WTC11 (cell line): ENCODE results near the gene RNASE12. TPM values are rescaled to one million over a fixed set of nuclear protein-coding genes. Genes with fewer than 3 reads are reported as not detected.
"Not testable (repeated sequence)": the region's sequence is repeated elsewhere in the genome, so short reads cannot be mapped to it uniquely, and the experiment has no call there.

Experiments used
- ATAC-seq: fragments of 200-7000 bp; cut with Tn5 transposase; 2 replicates; pipeline ENCODE4 v1.10.0; 2021; ENCODE audit warnings: mild to moderate bottlenecking, moderate library complexity
- CTCF ChIA-PET: fragments of 300-600 bp; sonication (Branson Sonifier 250); formaldehyde crosslinking; loops from one replicate; lab custom pipeline; 2021; ENCODE audit warnings: antibody characterized with exemption; lab: Charles Lee
- POLR2A ChIA-PET: fragments of 350-600 bp; sonication (Branson Sonifier 250); formaldehyde crosslinking; loops from one replicate; lab custom pipeline; 2021; ENCODE audit warnings: antibody characterized with exemption; lab: Charles Lee
- DNase-seq: peaks from one replicate; pipeline ENCODE4 v3.0.0; 2021; ENCODE audit warnings: low spot score
- H3K27ac Mint-ChIP-seq: 2 replicates; pipeline ENCODE4 v1.8.0; 2021; ENCODE audit warnings: mixed read lengths
- H3K27me3 Mint-ChIP-seq: 2 replicates; pipeline ENCODE4 v1.8.0; 2021; ENCODE audit warnings: low read depth, mild to moderate bottlenecking, moderate library complexity, mixed read lengths
- H3K36me3 Mint-ChIP-seq: 2 replicates; pipeline ENCODE4 v1.8.0; 2021; ENCODE audit warnings: mixed read lengths
- H3K4me1 Mint-ChIP-seq: 2 replicates; pipeline ENCODE4 v1.8.0; 2022; ENCODE audit warnings: mixed read lengths
- H3K4me3 Mint-ChIP-seq: 2 replicates; pipeline ENCODE4 v1.8.0; 2021; ENCODE audit warnings: mild to moderate bottlenecking, moderate library complexity, mixed read lengths
- H3K9me3 Mint-ChIP-seq: 2 replicates; pipeline ENCODE4 v1.8.0; 2021; ENCODE audit warnings: mixed read lengths
- ATF1 ChIP-seq: sonication (generic); formaldehyde crosslinking; IDR thresholded peaks from 2 replicates; pipeline ENCODE4 v1.8.1; 2023; ENCODE audit warnings: mild to moderate bottlenecking, moderate library complexity, missing genetic modification reagents
- CBFB ChIP-seq: sonication (generic); formaldehyde crosslinking; IDR thresholded peaks from 2 replicates; pipeline ENCODE4 v1.8.1; 2022; ENCODE audit warnings: mild to moderate bottlenecking, low read depth, missing genetic modification reagents
- E2F5 ChIP-seq: sonication (generic); formaldehyde crosslinking; IDR thresholded peaks from 2 replicates; pipeline ENCODE4 v1.8.1; 2022; ENCODE audit warnings: mild to moderate bottlenecking, moderate library complexity, missing genetic modification reagents
- FOXJ3 ChIP-seq: sonication (generic); formaldehyde crosslinking; IDR thresholded peaks from 2 replicates; pipeline ENCODE4 v1.9.0; 2021; ENCODE audit warnings: missing genetic modification reagents, mild to moderate bottlenecking, borderline replicate concordance
- JUN ChIP-seq: sonication (generic); formaldehyde crosslinking; IDR thresholded peaks from 2 replicates; pipeline ENCODE4 v1.8.0; 2023; ENCODE audit warnings: mild to moderate bottlenecking, missing genetic modification reagents
- KAT7 ChIP-seq: sonication (generic); formaldehyde crosslinking; IDR thresholded peaks from 2 replicates; pipeline ENCODE4 v1.8.1; 2023; ENCODE audit warnings: missing genetic modification reagents, mild to moderate bottlenecking, borderline replicate concordance
- MXD4 ChIP-seq: fragments of 250-450 bp; sonication (Bioruptor Pico); IDR thresholded peaks from 2 replicates; pipeline ENCODE4 v1.8.0; 2021; ENCODE audit warnings: mild to moderate bottlenecking, moderate library complexity, borderline replicate concordance
- PRRX2 ChIP-seq: fragments of 250-450 bp; sonication (Bioruptor Pico); IDR thresholded peaks from 2 replicates; pipeline ENCODE4 v1.8.0; 2021; ENCODE audit warnings: mild to moderate bottlenecking
- TEAD1 ChIP-seq: sonication (generic); formaldehyde crosslinking; IDR thresholded peaks from 2 replicates; pipeline ENCODE4 v1.8.0; 2022; ENCODE audit warnings: mild to moderate bottlenecking, missing genetic modification reagents
- USF1 ChIP-seq: sonication (generic); formaldehyde crosslinking; IDR thresholded peaks from 2 replicates; pipeline ENCODE4 v1.8.0; 2022; ENCODE audit warnings: mild to moderate bottlenecking, missing genetic modification reagents
- USF2 ChIP-seq: sonication (generic); formaldehyde crosslinking; IDR thresholded peaks from 2 replicates; pipeline ENCODE4 v1.8.1; 2023; ENCODE audit warnings: mild to moderate bottlenecking, missing genetic modification reagents, moderate library complexity
- ZNF232 ChIP-seq: sonication (generic); formaldehyde crosslinking; IDR thresholded peaks from 2 replicates; pipeline ENCODE4 v1.8.0; 2022; ENCODE audit warnings: mild to moderate bottlenecking, missing genetic modification reagents
- ZNF317 ChIP-seq: sonication (generic); formaldehyde crosslinking; IDR thresholded peaks from 2 replicates; pipeline ENCODE4 v1.8.1; 2023; ENCODE audit warnings: low read depth, mild to moderate bottlenecking, moderate library complexity, missing genetic modification reagents, borderline replicate concordance
- ZNF532 ChIP-seq: fragments of 250-450 bp; sonication (Bioruptor Pico); IDR thresholded peaks from 2 replicates; pipeline ENCODE4 v1.9.0; 2021; ENCODE audit warnings: mild to moderate bottlenecking, borderline replicate concordance
- total RNA-seq: library from RNA; stranded (reverse); gene quantifications from 3 replicates; pipeline ENCODE4 v1.2.3, GENCODE V29; 2021
- TF ChIP-seq, protein P1 (sequence below): fragments of 250-450 bp; sonication (Bioruptor Pico); IDR thresholded peaks from 2 replicates; pipeline ENCODE4 v1.8.0; 2021; ENCODE audit warnings: mild to moderate bottlenecking
- TF ChIP-seq, protein P2 (sequence below): sonication (generic); formaldehyde crosslinking; IDR thresholded peaks from 2 replicates; pipeline ENCODE4 v1.8.1; 2022; ENCODE audit warnings: low read depth, missing genetic modification reagents, borderline replicate concordance

Gene RNASE12
- total RNA-seq, 1 experiment from 2014 or later, result not detected

DNA sequence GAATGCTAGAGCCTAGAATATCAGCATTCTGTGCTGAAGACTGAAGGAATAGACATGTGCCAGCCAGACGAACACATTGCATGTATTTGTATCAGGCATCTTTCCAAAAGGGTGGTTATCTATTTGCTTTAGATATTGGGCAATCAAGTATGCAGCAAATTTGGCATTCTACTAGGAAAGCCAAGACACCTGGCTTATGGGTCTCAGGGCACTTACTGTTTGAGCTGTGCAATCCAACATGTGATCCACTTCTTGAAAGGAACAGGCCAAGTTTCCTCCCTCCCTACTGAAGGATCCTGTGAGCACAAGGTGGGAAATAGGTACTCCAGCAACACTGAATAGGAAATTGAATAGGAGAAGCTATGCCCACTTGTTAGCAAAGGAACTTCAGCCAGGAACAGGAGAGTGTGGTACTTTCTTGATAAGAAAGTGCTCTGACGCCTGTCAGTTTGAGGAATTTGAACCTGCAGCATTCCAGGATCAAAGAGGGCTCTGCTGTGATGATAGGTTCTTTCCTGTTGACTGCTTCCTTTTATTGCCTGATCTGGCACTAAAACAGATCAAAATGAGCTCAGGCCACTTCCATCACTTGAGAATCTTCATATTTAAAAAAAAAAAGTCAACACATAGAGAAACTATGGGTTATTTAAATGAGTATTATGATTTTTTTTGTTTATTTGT, 29.8 kb upstream of the RNASE12 start (continued):
- TF ChIP-seq ZNF532 (CRISPR knock-in tag), result no peak

DNA sequence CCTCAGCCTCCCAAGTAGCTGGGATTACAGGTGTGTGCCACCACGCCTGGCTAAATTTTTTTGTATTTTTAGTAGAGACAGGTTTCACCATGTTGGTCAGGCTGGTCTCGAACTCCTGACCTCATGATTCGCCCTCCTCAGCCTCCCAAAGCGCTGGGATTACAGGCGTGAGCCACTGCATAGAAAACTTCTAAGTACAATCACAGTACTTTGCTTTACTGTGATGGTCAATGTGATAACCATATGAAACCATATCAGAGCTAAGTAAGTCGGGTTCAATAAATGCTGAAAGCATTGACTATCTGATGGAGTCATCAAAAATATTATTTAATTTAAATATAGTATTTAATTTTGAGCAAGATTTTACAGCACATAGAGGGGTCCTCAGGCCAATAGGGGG, 28.5 kb upstream of the RNASE12 start:
- not testable (repeated sequence) for ATAC-seq, H3K4me3 Mint-ChIP-seq, H3K27me3 Mint-ChIP-seq, H3K36me3 Mint-ChIP-seq, DNase-seq, H3K27ac Mint-ChIP-seq, H3K9me3 Mint-ChIP-seq
- CTCF ChIA-PET, result interaction anchor here (0.8 to 1.8 kb wide), 3 partner anchors 38 to 351 kb away, joined by 3 to 7 read pairs (median 4); no protein-coding TSS in a partner anchor
- POLR2A ChIA-PET, result interaction anchor here (0.7 kb wide), 1 partner anchor 1272 kb away, joined by 3 read pairs; no protein-coding TSS in a partner anchor
- H3K4me1 Mint-ChIP-seq, result peaks cover 22% of the 10 kb centered on the region

DNA sequence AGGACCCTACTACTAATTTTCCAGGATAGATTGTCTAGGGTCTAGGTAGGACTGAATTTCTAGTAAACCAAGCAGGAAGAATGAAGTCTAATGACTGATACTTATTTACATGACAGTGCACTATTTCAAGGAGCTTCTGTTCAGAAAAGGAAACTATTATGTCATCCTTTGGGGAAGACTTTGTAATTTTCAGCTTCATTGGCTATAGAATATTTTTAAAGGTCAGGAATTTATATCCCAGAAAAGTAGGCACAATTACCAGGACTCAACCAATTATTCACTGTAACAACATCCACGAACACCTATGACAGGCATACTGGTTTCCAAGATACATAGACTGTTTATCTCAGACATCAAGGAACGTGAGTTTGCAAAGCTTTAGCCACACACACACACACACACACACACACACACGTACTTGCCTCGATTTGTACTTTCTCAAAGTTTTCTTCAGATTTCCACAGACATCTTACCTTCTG, 27.1 kb upstream of the RNASE12 start:
- ATAC-seq (no peak), DNase-seq (no peak)
- Mint-ChIP-seq H3K9me3 (no peaks in the 10 kb centered on the region), H3K4me1 (peaks cover 17% of the 10 kb centered on the region), H3K36me3 (no peaks in the 10 kb centered on the region), H3K4me3 (no peak overlapping the region), H3K27ac (no peak overlapping the region), H3K27me3 (peaks cover 5% of the 10 kb centered on the region)
- CTCF ChIA-PET, result no interaction called here
- POLR2A ChIA-PET, result no interaction called here
- TF ChIP-seq USF1 (CRISPR knock-in tag), result no peak
- TF ChIP-seq E2F5, result no peak
- no peak for TF ChIP-seq ZNF232 (CRISPR knock-in tag)
- TF ChIP-seq ZNF532 (CRISPR knock-in tag), result no peak
- no peak for TF ChIP-seq FOXJ3 (CRISPR knock-in tag)
- TF ChIP-seq USF2 (CRISPR knock-in tag), result no peak
- no peak for TF ChIP-seq KAT7 (CRISPR knock-in tag)
- TF ChIP-seq CBFB, result no peak
- TF ChIP-seq, protein P1, sequence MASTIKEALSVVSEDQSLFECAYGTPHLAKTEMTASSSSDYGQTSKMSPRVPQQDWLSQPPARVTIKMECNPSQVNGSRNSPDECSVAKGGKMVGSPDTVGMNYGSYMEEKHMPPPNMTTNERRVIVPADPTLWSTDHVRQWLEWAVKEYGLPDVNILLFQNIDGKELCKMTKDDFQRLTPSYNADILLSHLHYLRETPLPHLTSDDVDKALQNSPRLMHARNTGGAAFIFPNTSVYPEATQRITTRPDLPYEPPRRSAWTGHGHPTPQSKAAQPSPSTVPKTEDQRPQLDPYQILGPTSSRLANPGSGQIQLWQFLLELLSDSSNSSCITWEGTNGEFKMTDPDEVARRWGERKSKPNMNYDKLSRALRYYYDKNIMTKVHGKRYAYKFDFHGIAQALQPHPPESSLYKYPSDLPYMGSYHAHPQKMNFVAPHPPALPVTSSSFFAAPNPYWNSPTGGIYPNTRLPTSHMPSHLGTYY (CRISPR knock-in tag), result no peak
- no peak for TF ChIP-seq ZNF317
- TF ChIP-seq MXD4 (CRISPR knock-in tag), result no peak
- TF ChIP-seq, protein P2, sequence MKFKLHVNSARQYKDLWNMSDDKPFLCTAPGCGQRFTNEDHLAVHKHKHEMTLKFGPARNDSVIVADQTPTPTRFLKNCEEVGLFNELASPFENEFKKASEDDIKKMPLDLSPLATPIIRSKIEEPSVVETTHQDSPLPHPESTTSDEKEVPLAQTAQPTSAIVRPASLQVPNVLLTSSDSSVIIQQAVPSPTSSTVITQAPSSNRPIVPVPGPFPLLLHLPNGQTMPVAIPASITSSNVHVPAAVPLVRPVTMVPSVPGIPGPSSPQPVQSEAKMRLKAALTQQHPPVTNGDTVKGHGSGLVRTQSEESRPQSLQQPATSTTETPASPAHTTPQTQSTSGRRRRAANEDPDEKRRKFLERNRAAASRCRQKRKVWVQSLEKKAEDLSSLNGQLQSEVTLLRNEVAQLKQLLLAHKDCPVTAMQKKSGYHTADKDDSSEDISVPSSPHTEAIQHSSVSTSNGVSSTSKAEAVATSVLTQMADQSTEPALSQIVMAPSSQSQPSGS (CRISPR knock-in tag), result no peak
- no peak for TF ChIP-seq JUN (CRISPR knock-in tag)
- TF ChIP-seq TEAD1, result no peak
- no peak for TF ChIP-seq ATF1 (CRISPR knock-in tag)
- no peak for TF ChIP-seq PRRX2 (CRISPR knock-in tag)
